ENCODE measurements around the gene ERBB4. TPM values are rescaled to one million over a fixed set of nuclear protein-coding genes. Genes with fewer than 3 reads are reported as not detected.

ERBB4 gene
- total RNA-seq, 2 experiments from 2014 or later: not detected

DNA sequence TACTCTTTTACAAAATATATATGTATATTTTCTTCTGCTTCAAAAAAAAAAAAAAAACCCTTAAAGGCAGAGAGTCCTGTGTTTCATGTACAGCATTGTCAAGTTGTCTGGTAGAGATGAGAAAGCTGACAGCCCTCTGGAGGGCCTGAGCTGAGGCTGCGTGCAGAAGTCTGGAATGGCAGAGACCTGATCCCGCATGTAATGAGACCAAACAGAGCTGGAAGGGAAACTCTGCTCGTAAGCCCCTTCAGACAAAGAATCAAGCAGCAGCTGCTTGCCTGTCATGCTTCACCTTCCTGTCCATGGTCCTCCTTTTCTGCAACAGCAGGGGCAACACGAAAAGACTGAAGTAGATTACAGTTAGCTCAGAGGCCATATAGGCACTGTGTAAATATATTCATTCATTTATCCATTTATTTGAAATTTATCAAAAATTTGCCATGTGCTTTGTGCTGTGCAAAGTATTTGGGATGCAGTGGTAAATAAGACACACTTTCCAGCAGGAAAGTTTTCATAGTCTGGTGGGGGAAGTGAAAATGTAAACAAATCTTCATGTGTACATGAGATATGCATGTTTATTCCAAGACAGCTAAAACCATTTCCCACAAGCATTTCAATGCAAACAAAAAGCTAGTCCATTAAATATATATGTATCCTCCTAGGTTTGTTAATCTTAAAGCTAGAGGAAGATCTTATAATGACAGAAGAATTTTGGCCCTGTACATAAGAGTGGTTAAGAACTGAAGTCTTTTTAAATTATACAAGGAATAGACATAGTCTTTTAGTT is 1069.5 kb downstream of the ERBB4 start:
- Histone ChIP-seq H3K9me3 (ENCODE audit: low read length) (no peaks in the 10 kb centered on the region), H3K4me1 (ENCODE audit: insufficient read depth, low read length, poor library complexity, severe bottlenecking) (no peaks in the 10 kb centered on the region), H4K20me1 (ENCODE audit: insufficient read depth, low read length) (no peaks in the 10 kb centered on the region), H3K4me2 (ENCODE audit: low read length) (no peak overlapping the region), H3K79me2 (ENCODE audit: insufficient read depth, low read depth, low read length) (no peaks in the 10 kb centered on the region), H2AFZ (ENCODE audit: low read length) (no peak overlapping the region), H3K36me3 (ENCODE audit: insufficient read depth, low read length) (no peaks in the 10 kb centered on the region), H3K27ac (ENCODE audit: low read depth, low read length, poor library complexity, severe bottlenecking) (no peak overlapping the region), H3K4me3 (ENCODE audit: low read depth, low read length, poor library complexity, severe bottlenecking) (no peak overlapping the region), H3K9me2 (ENCODE audit: insufficient read depth, low read length) (no peaks in the 10 kb centered on the region)
- POLR2A ChIA-PET: interaction anchor here (0.6 to 1.4 kb wide), 2 partner anchors 8 to 213 kb away, joined by 3 to 5 read pairs; no protein-coding TSS in a partner anchor
- DNase-seq (ENCODE audit: low spot score): no peak
- BruUV-seq (replicated peaks): no TSS peak
- TF ChIP-seq EZH2phosphoT487 (IDR thresholded peaks at IDR 0.05; ENCODE audit: borderline replicate concordance, low read depth, low read length): no peak
- TF ChIP-seq, protein P1, sequence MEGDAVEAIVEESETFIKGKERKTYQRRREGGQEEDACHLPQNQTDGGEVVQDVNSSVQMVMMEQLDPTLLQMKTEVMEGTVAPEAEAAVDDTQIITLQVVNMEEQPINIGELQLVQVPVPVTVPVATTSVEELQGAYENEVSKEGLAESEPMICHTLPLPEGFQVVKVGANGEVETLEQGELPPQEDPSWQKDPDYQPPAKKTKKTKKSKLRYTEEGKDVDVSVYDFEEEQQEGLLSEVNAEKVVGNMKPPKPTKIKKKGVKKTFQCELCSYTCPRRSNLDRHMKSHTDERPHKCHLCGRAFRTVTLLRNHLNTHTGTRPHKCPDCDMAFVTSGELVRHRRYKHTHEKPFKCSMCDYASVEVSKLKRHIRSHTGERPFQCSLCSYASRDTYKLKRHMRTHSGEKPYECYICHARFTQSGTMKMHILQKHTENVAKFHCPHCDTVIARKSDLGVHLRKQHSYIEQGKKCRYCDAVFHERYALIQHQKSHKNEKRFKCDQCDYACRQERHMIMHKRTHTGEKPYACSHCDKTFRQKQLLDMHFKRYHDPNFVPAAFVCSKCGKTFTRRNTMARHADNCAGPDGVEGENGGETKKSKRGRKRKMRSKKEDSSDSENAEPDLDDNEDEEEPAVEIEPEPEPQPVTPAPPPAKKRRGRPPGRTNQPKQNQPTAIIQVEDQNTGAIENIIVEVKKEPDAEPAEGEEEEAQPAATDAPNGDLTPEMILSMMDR (conservative IDR thresholded peaks at IDR 0.05; ENCODE audit: low read length): no peak
- intact Hi-C loops (cut with micrococcal nuclease; ENCODE audit: unreplicated experiment): no loop called here
- CTCF ChIA-PET (ENCODE audit: unreplicated experiment): no interaction called here

- DNase-seq (ENCODE audit: low spot score): no peak
- no peak overlapping the region for H3K4me2 ChIP-seq (ENCODE audit: low read length)
- H3K9me2 ChIP-seq (ENCODE audit: insufficient read depth, low read length): no peaks in the 10 kb centered on the region
- no TSS peak for BruUV-seq (replicated peaks)
- H4K20me1 ChIP-seq (ENCODE audit: insufficient read depth, low read length): no peaks in the 10 kb centered on the region
- TF ChIP-seq, protein P1 (conservative IDR thresholded peaks at IDR 0.05; ENCODE audit: low read length): no peak
- no peak for TF ChIP-seq EZH2phosphoT487 (IDR thresholded peaks at IDR 0.05; ENCODE audit: borderline replicate concordance, low read depth, low read length)
- no peak overlapping the region for H3K27ac ChIP-seq (ENCODE audit: low read depth, low read length, poor library complexity, severe bottlenecking)
- H3K79me2 ChIP-seq (ENCODE audit: insufficient read depth, low read depth, low read length): no peaks in the 10 kb centered on the region
- intact Hi-C loops (cut with micrococcal nuclease; ENCODE audit: unreplicated experiment): no loop called here
- ChIA-PET POLR2A (no interaction called here), CTCF (ENCODE audit: unreplicated experiment) (no interaction called here)
- H3K9me3 ChIP-seq (ENCODE audit: low read length): no peaks in the 10 kb centered on the region
- H3K36me3 ChIP-seq (ENCODE audit: insufficient read depth, low read length): no peaks in the 10 kb centered on the region
- no peak overlapping the region for H3K4me3 ChIP-seq (ENCODE audit: low read depth, low read length, poor library complexity, severe bottlenecking)
- no peak overlapping the region for H2AFZ ChIP-seq (ENCODE audit: low read length)
- no peaks in the 10 kb centered on the region for H3K4me1 ChIP-seq (ENCODE audit: insufficient read depth, low read length, poor library complexity, severe bottlenecking)
Observed at GRCh38 chr2:211468217-211468616, 1070.4 kb downstream of the ERBB4 start.

- no peaks in the 10 kb centered on the region for H3K36me3 ChIP-seq (ENCODE audit: insufficient read depth, low read length)
- no peaks in the 10 kb centered on the region for H3K9me3 ChIP-seq (ENCODE audit: low read length)
- no peaks in the 10 kb centered on the region for H3K4me1 ChIP-seq (ENCODE audit: insufficient read depth, low read length, poor library complexity, severe bottlenecking)
- H3K4me2 ChIP-seq (ENCODE audit: low read length): no peak overlapping the region
- no peak overlapping the region for H2AFZ ChIP-seq (ENCODE audit: low read length)
- CTCF ChIA-PET (ENCODE audit: unreplicated experiment): no interaction called here
- BruUV-seq (replicated peaks): no TSS peak
- no peak overlapping the region for H3K4me3 ChIP-seq (ENCODE audit: low read depth, low read length, poor library complexity, severe bottlenecking)
- H3K79me2 ChIP-seq (ENCODE audit: insufficient read depth, low read depth, low read length): no peaks in the 10 kb centered on the region
- TF ChIP-seq, protein P1 (conservative IDR thresholded peaks at IDR 0.05; ENCODE audit: low read length): no peak
- TF ChIP-seq EZH2phosphoT487 (IDR thresholded peaks at IDR 0.05; ENCODE audit: borderline replicate concordance, low read depth, low read length): no peak
- H3K9me2 ChIP-seq (ENCODE audit: insufficient read depth, low read length): no peaks in the 10 kb centered on the region
- no peak overlapping the region for H3K27ac ChIP-seq (ENCODE audit: low read depth, low read length, poor library complexity, severe bottlenecking)
- DNase-seq (ENCODE audit: low spot score): no peak
- POLR2A ChIA-PET: no interaction called here
- intact Hi-C loops (cut with micrococcal nuclease; ENCODE audit: unreplicated experiment): no loop called here
- H4K20me1 ChIP-seq (ENCODE audit: insufficient read depth, low read length): no peaks in the 10 kb centered on the region
Observed at GRCh38 chr2:211463397-211463796, 1075.2 kb downstream of the ERBB4 start.
